ENCODE measurements around the gene BLNK.

The BLNK gene

GRCh38 chr10:96295475-96295874 is 24.1 kb upstream of the BLNK start:
- Histone ChIP-seq H3K9ac (ENCODE audit: low read length) (no peak overlapping the region), H3K4me1 (ENCODE audit: control insufficient read depth, insufficient read depth, low read depth, low read length) (no peaks in the 10 kb centered on the region), H3K36me3 (ENCODE audit: control insufficient read depth in 1 of 2, insufficient read depth in 2 of 2, low read depth in 1 of 2, low read length in 2 of 2) (no peaks in the 10 kb centered on the region), H3K14ac (ENCODE audit: low read length in 2 of 2) (no peak overlapping the region), H2BK15ac (ENCODE audit: low read depth, poor library complexity, severe bottlenecking) (no peak overlapping the region), H2BK120ac (ENCODE audit: low read depth, low read length) (no peak overlapping the region), H4K91ac (ENCODE audit: low read length) (no peak overlapping the region), H4K8ac (ENCODE audit: low read length) (no peak overlapping the region), H3K27ac (ENCODE audit: low read length, poor library complexity, severe bottlenecking) (no peak overlapping the region), H3K4me2 (ENCODE audit: low read length, poor library complexity, severe bottlenecking) (no peak overlapping the region), H3K4ac (ENCODE audit: low read depth in 1 of 2, low read length in 2 of 2) (no peak overlapping the region), H3K79me1 (replicated peaks; ENCODE audit: low read length, poor library complexity, severe bottlenecking) (no peaks in the 10 kb centered on the region), H3K23ac (ENCODE audit: low read length in 2 of 2) (no peak overlapping the region), H3K18ac (ENCODE audit: low read depth in 1 of 2, low read length in 2 of 2) (no peak overlapping the region), H3K27me3 (ENCODE audit: control insufficient read depth in 1 of 2, insufficient read depth in 1 of 2, low read length in 2 of 2) (peaks cover 44 to 50% of the 10 kb centered on the region in 2 experiments), H2BK12ac (ENCODE audit: low read length in 2 of 2) (no peak overlapping the region), H2AFZ (ENCODE audit: low read depth, low read length) (no peak overlapping the region), H2AK5ac (ENCODE audit: low read length, severe bottlenecking) (no peak overlapping the region), H2BK5ac (ENCODE audit: low read depth, low read length, poor library complexity, severe bottlenecking) (no peak overlapping the region), H3K9me3 (ENCODE audit: control insufficient read depth, low read length) (no peaks in the 10 kb centered on the region), H3K4me3 (ENCODE audit: insufficient read depth in 1 of 2, low read depth in 1 of 2, low read length in 2 of 2) (no peak overlapping the region)
- WGBS: 73% methylated on average over 4 of the region's 4 CpGs
- DNase-seq: no peak

GRCh38 chr10:96292971-96293920 is 21.9 kb upstream of the BLNK start:
- WGBS: 65% methylated on average over 5 of the region's 7 CpGs
- H2BK12ac ChIP-seq (ENCODE audit: low read length in 2 of 2): no peak overlapping the region
- no peak overlapping the region for H3K14ac ChIP-seq (ENCODE audit: low read length in 2 of 2)
- no peak overlapping the region for H3K4ac ChIP-seq (ENCODE audit: low read depth in 1 of 2, low read length in 2 of 2)
- no peak overlapping the region for H2BK15ac ChIP-seq (ENCODE audit: low read depth, poor library complexity, severe bottlenecking)
- no peak overlapping the region for H3K9ac ChIP-seq (ENCODE audit: low read length)
- DNase-seq: peak; percentile 50
- H4K91ac ChIP-seq (ENCODE audit: low read length): no peak overlapping the region
- H3K27ac ChIP-seq (ENCODE audit: low read length, poor library complexity, severe bottlenecking): no peak overlapping the region
- no peaks in the 10 kb centered on the region for H3K36me3 ChIP-seq (ENCODE audit: control insufficient read depth in 1 of 2, insufficient read depth in 2 of 2, low read depth in 1 of 2, low read length in 2 of 2)
- no peak overlapping the region for H4K8ac ChIP-seq (ENCODE audit: low read length)
- H3K4me2 ChIP-seq (ENCODE audit: low read length, poor library complexity, severe bottlenecking): no peak overlapping the region
- no peaks in the 10 kb centered on the region for H3K9me3 ChIP-seq (ENCODE audit: control insufficient read depth, low read length)
- no peak overlapping the region for H2AFZ ChIP-seq (ENCODE audit: low read depth, low read length)
- no peak overlapping the region for H3K23ac ChIP-seq (ENCODE audit: low read length in 2 of 2)
- H3K79me1 ChIP-seq (replicated peaks; ENCODE audit: low read length, poor library complexity, severe bottlenecking): no peaks in the 10 kb centered on the region
- H3K27me3 ChIP-seq (ENCODE audit: control insufficient read depth in 1 of 2, insufficient read depth in 1 of 2, low read length in 2 of 2): peaks cover 23 to 33% of the 10 kb centered on the region in 2 experiments
- no peak overlapping the region for H2AK5ac ChIP-seq (ENCODE audit: low read length, severe bottlenecking)
- no peak overlapping the region for H2BK120ac ChIP-seq (ENCODE audit: low read depth, low read length)
- H2BK5ac ChIP-seq (ENCODE audit: low read depth, low read length, poor library complexity, severe bottlenecking): no peak overlapping the region
- H3K18ac ChIP-seq (ENCODE audit: low read depth in 1 of 2, low read length in 2 of 2): no peak overlapping the region
- no peak overlapping the region for H3K4me3 ChIP-seq (ENCODE audit: insufficient read depth in 1 of 2, low read depth in 1 of 2, low read length in 2 of 2)
- H3K4me1 ChIP-seq (ENCODE audit: control insufficient read depth, insufficient read depth, low read depth, low read length): no peaks in the 10 kb centered on the region

GRCh38 chr10:96290368-96291133 is 19.2 kb upstream of the BLNK start:
- Histone ChIP-seq H3K4me3 (ENCODE audit: insufficient read depth in 1 of 2, low read depth in 1 of 2, low read length in 2 of 2) (no peak overlapping the region), H4K91ac (ENCODE audit: low read length) (no peak overlapping the region), H2AFZ (ENCODE audit: low read depth, low read length) (no peak overlapping the region), H3K9ac (ENCODE audit: low read length) (no peak overlapping the region), H3K4me2 (ENCODE audit: low read length, poor library complexity, severe bottlenecking) (no peak overlapping the region), H3K27ac (ENCODE audit: low read length, poor library complexity, severe bottlenecking) (no peak overlapping the region), H3K4ac (ENCODE audit: low read depth in 1 of 2, low read length in 2 of 2) (no peak overlapping the region), H3K36me3 (ENCODE audit: control insufficient read depth in 1 of 2, insufficient read depth in 2 of 2, low read depth in 1 of 2, low read length in 2 of 2) (no peaks in the 10 kb centered on the region), H3K18ac (ENCODE audit: low read depth in 1 of 2, low read length in 2 of 2) (no peak overlapping the region), H3K23ac (ENCODE audit: low read length in 2 of 2) (no peak overlapping the region), H3K79me1 (replicated peaks; ENCODE audit: low read length, poor library complexity, severe bottlenecking) (no peaks in the 10 kb centered on the region), H3K4me1 (ENCODE audit: control insufficient read depth, insufficient read depth, low read depth, low read length) (peaks cover 2% of the 10 kb centered on the region), H3K9me3 (ENCODE audit: control insufficient read depth, low read length) (no peaks in the 10 kb centered on the region), H4K8ac (ENCODE audit: low read length) (no peak overlapping the region), H2BK5ac (ENCODE audit: low read depth, low read length, poor library complexity, severe bottlenecking) (no peak overlapping the region), H2BK12ac (ENCODE audit: low read length in 2 of 2) (no peak overlapping the region), H3K27me3 (ENCODE audit: control insufficient read depth in 1 of 2, insufficient read depth in 1 of 2, low read length in 2 of 2) (peaks cover 10 to 23% of the 10 kb centered on the region in 2 experiments), H3K14ac (ENCODE audit: low read length in 2 of 2) (no peak overlapping the region), H2BK15ac (ENCODE audit: low read depth, poor library complexity, severe bottlenecking) (no peak overlapping the region), H2AK5ac (ENCODE audit: low read length, severe bottlenecking) (peak overlapping the region; percentile 22), H2BK120ac (ENCODE audit: low read depth, low read length) (no peak overlapping the region)
- DNase-seq: no peak
- WGBS: 88% methylated on average over 4 of the region's 4 CpGs

Data from mesenchymal stem cell (in vitro differentiated cells and primary cell).